Skin of body (tissue), 2 donors: ENCODE results near the gene FITM1. TPM values are rescaled to one million over a fixed set of nuclear protein-coding genes. Genes with fewer than 3 reads are reported as not detected.

Experiments
- small RNA-seq: library from RNA; depleted of rRNA; stranded (forward); fragments of <200 nt; gene quantifications from one replicate; pipeline ENCODE3, GENCODE V24; 2014; ENCODE audit warnings: low replicate concordance
- total RNA-seq: library from RNA; depleted of rRNA; stranded (reverse); fragments of >200 nt; gene quantifications from one replicate; pipeline ENCODE4 v1.2.3, GENCODE V29; 2014

FITM1 gene
- total RNA-seq, 1 donor from 2014 or later, result 13.0 TPM

Small RNA genes lying within 50 kb of the gene (small RNA-seq; reads per million reads assigned to genes)
- gene IPO4, result not detected
- gene IRF9, result not detected
- 0.14 reads per million for gene RNA5SP383

Other genes with a start within 250 kb of the FITM1 start
- 23.5 TPM for gene DHRS4, start 176.9 kb upstream of the FITM1 start, total RNA-seq
- 8.7 TPM for gene DHRS4L2, start 141.7 kb upstream of the FITM1 start, total RNA-seq
- gene CARMIL3, start 78.7 kb upstream of the FITM1 start, total RNA-seq, result 0.69 TPM
- gene CPNE6, start 59.1 kb upstream of the FITM1 start, total RNA-seq, result 0.20 TPM
- 7.2 TPM for gene PCK2, start 36.3 kb upstream of the FITM1 start, total RNA-seq
- gene DCAF11, start 15.9 kb upstream of the FITM1 start, total RNA-seq, result 45.2 TPM
- 0.69 TPM for gene NRL, start 15.7 kb upstream of the FITM1 start, total RNA-seq
- gene PSME1, start 5.5 kb downstream of the FITM1 start, total RNA-seq, result 59.7 TPM
- gene EMC9, start 10.9 kb downstream of the FITM1 start, total RNA-seq, result 6.8 TPM
- gene PSME2, start 16.0 kb downstream of the FITM1 start, total RNA-seq, result 62.5 TPM
- 24.2 TPM for gene RNF31, start 16.8 kb downstream of the FITM1 start, total RNA-seq
- gene IRF9, start 30.6 kb downstream of the FITM1 start, total RNA-seq, result 43.4 TPM
- 3.6 TPM for gene REC8, start 41.4 kb downstream of the FITM1 start, total RNA-seq
- 22.8 TPM for gene IPO4, start 58.2 kb downstream of the FITM1 start, total RNA-seq
- gene TM9SF1, start 64.8 kb downstream of the FITM1 start, total RNA-seq, result 22.4 TPM
- gene TSSK4, start 75.0 kb downstream of the FITM1 start, total RNA-seq, result not detected
- 30.1 TPM for gene CHMP4A, start 82.8 kb downstream of the FITM1 start, total RNA-seq
- gene MDP1, start 85.4 kb downstream of the FITM1 start, total RNA-seq, result 9.5 TPM
- 73.5 TPM for gene NEDD8, start 101.7 kb downstream of the FITM1 start, total RNA-seq
- 39.9 TPM for gene GMPR2, start 102.3 kb downstream of the FITM1 start, total RNA-seq
- gene TINF2, start 112.0 kb downstream of the FITM1 start, total RNA-seq, result 36.2 TPM
- 26.1 TPM for gene TGM1, start 132.5 kb downstream of the FITM1 start, total RNA-seq
- 13.2 TPM for gene RABGGTA, start 140.9 kb downstream of the FITM1 start, total RNA-seq
- gene DHRS1, start 169.1 kb downstream of the FITM1 start, total RNA-seq, result 17.9 TPM
- gene NOP9, start 169.2 kb downstream of the FITM1 start, total RNA-seq, result 14.8 TPM
- gene CIDEB, start 177.3 kb downstream of the FITM1 start, total RNA-seq, result 7.9 TPM
- gene LTB4R2, start 179.5 kb downstream of the FITM1 start, total RNA-seq, result 13.9 TPM
- gene LTB4R, start 180.8 kb downstream of the FITM1 start, total RNA-seq, result 8.6 TPM
- 9.6 TPM for gene ADCY4, start 204.4 kb downstream of the FITM1 start, total RNA-seq
- 5.6 TPM for gene RIPK3, start 209.3 kb downstream of the FITM1 start, total RNA-seq
- gene NFATC4, start 237.5 kb downstream of the FITM1 start, total RNA-seq, result 33.7 TPM